ENCODE measurements around the gene IER2. TPM values are rescaled to one million over a fixed set of nuclear protein-coding genes. Genes with fewer than 3 reads are reported as not detected.
"Not testable (repeated sequence)": the region's sequence is repeated elsewhere in the genome, so short reads cannot be mapped to it uniquely, and the experiment has no call there.

IER2 gene
- total RNA-seq, 3 donors from 2014 or later (not counting 1 experiment from before 2014, with no cell fraction given), result 668 to 1,112 (median 949) TPM

- intact Hi-C loops (cut with micrococcal nuclease), result no loop called here
- Histone ChIP-seq H3K27ac (ENCODE audit: low read length) (no peak overlapping the region), H3K36me3 (ENCODE audit: control insufficient read depth, insufficient read depth, low read length) (no peaks in the 10 kb centered on the region), H3K4me3 (ENCODE audit: low read length) (no peak overlapping the region), H3K27me3 (ENCODE audit: control insufficient read depth, insufficient read depth, low read length) (no peaks in the 10 kb centered on the region), H3K4me1 (ENCODE audit: control insufficient read depth, insufficient read depth, low read length) (peaks cover 35% of the 10 kb centered on the region), H3K9me3 (ENCODE audit: control insufficient read depth, insufficient read depth, low read length) (no peaks in the 10 kb centered on the region)
- Mint-ChIP-seq H3K27ac (no peak overlapping the region), H3K4me1 (peaks cover 5 to 10% of the 10 kb centered on the region in 2 donors), H3K36me3 (no peaks in the 10 kb centered on the region), H3K27me3 (ENCODE audit: low read depth in 2 of 2) (no peaks in the 10 kb centered on the region), H3K9me3 (no peaks in the 10 kb centered on the region), H3K4me3 (no peak overlapping the region)
- peak in 1 of 2 donors; percentile 80 for DNase-seq
- peak; percentile 29 for TF ChIP-seq CTCF (IDR thresholded peaks at IDR 0.05)
- whole genome bisulfite sequencing (ENCODE audit: insufficient coverage), result 74% methylated on average over 11 of the region's 11 CpGs
- peak in 2 of 3 donors; percentile 49 to 52 for ATAC-seq
Observed at GRCh38 chr19:13195678-13196077, 45.5 kb downstream of the IER2 start.

DNA sequence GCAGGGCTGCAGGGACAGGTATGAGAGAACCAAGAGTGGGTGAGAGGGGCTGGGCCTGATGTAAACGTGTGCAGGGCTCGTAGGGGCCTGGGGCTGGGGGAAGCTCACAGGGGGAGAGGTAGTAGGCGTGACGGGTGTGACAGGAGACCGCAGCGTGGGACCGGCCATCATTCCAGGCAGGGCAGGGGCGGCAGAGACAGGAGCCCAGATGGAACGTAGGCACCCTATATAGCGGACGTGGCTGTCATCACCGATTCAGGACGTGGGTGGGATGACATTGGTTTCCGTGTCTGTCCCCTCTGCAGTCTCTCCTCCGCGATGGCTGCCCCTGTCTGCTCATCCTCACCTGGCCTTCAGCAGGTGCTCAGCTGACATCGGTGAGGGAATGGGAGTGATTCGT, 48.4 kb downstream of the IER2 start:
- Mint-ChIP-seq H3K27me3 (ENCODE audit: low read depth in 2 of 2) (no peaks in the 10 kb centered on the region), H3K9me3 (no peaks in the 10 kb centered on the region), H3K4me1 (peaks cover 5 to 8% of the 10 kb centered on the region in 2 donors), H3K27ac (no peak overlapping the region), H3K36me3 (no peaks in the 10 kb centered on the region), H3K4me3 (no peak overlapping the region)
- ATAC-seq (no peak), DNase-seq (no peak)
- no peak overlapping the region for H3K4me3 ChIP-seq (ENCODE audit: low read length)
- no peak overlapping the region for H3K27ac ChIP-seq (ENCODE audit: low read length)
- H3K4me1 ChIP-seq (ENCODE audit: control insufficient read depth, insufficient read depth, low read length), result peaks cover 21% of the 10 kb centered on the region
- no peak for TF ChIP-seq CTCF (IDR thresholded peaks at IDR 0.05)
- intact Hi-C loops (cut with micrococcal nuclease), result no loop called here
- 94% methylated on average over 18 of the region's 18 CpGs for WGBS (ENCODE audit: insufficient coverage)
- no peaks in the 10 kb centered on the region for H3K9me3 ChIP-seq (ENCODE audit: control insufficient read depth, insufficient read depth, low read length)
- H3K36me3 ChIP-seq (ENCODE audit: control insufficient read depth, insufficient read depth, low read length), result no peaks in the 10 kb centered on the region
- no peaks in the 10 kb centered on the region for H3K27me3 ChIP-seq (ENCODE audit: control insufficient read depth, insufficient read depth, low read length)

DNA sequence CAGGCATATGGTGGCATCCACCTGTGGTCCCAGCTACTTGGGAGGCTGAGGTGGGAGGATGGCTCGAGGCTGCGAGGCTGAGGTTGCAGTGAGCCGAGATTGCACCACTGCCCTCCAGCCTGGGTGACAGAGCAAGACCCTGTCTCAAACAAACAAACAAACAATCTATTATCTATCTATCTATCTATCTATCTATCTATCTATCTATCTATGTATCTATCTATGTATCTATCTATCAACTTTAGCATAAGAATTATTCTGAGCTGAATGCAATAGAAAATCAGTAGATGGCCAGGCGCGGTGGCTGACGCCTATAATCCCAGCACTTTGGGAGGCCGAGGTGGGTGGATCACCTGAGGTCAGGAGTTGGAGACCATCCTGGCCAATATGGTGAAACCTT, 51.9 kb downstream of the IER2 start:
- H3K4me3 ChIP-seq (ENCODE audit: low read length); H3K36me3 ChIP-seq (ENCODE audit: control insufficient read depth, insufficient read depth, low read length); H3K4me1 Mint-ChIP-seq; DNase-seq; H3K27me3 Mint-ChIP-seq (ENCODE audit: low read depth in 2 of 2); H3K9me3 ChIP-seq (ENCODE audit: control insufficient read depth, insufficient read depth, low read length); H3K4me1 ChIP-seq (ENCODE audit: control insufficient read depth, insufficient read depth, low read length); H3K27ac Mint-ChIP-seq; intact Hi-C loops (cut with micrococcal nuclease); ATAC-seq; H3K9me3 Mint-ChIP-seq; H3K27me3 ChIP-seq (ENCODE audit: control insufficient read depth, insufficient read depth, low read length); H3K4me3 Mint-ChIP-seq; H3K36me3 Mint-ChIP-seq; H3K27ac ChIP-seq (ENCODE audit: low read length): not testable (repeated sequence)
- WGBS (ENCODE audit: insufficient coverage), result 93% methylated on average over 7 of the region's 7 CpGs

Other genes with a start within 250 kb of the IER2 start
- 1 to 10 TPM in 1 of 3 donors, under 1 TPM in 2; 0.88 to 2.2 (median 0.92) TPM for gene SYCE2, start 231.1 kb upstream of the IER2 start, total RNA-seq
- gene FARSA, start 216.7 kb upstream of the IER2 start, total RNA-seq, result 10 to 100 TPM; 29.3 to 34.5 (median 32.0) TPM
- 100 to 1,000 TPM; 588 to 813 (median 763) TPM for gene CALR, start 211.8 kb upstream of the IER2 start, total RNA-seq
- 10 to 100 TPM; 79.2 to 81.2 (median 80.3) TPM for gene RAD23A, start 204.5 kb upstream of the IER2 start, total RNA-seq
- gene GADD45GIP1, start 193.2 kb upstream of the IER2 start, total RNA-seq, result 1 to 10 TPM; 5.3 to 7.1 (median 5.7) TPM
- not detected for gene DAND5, start 180.8 kb upstream of the IER2 start, total RNA-seq
- 1 to 10 TPM in 2 of 3 donors, under 1 TPM in 1; 0.61 to 2.1 (median 1.3) TPM for gene NFIX, start 154.9 kb upstream of the IER2 start, total RNA-seq
- gene LYL1, start 47.6 kb upstream of the IER2 start, total RNA-seq, result 1 to 10 TPM; 2.0 to 7.7 (median 6.7) TPM
- gene TRMT1, start 33.7 kb upstream of the IER2 start, total RNA-seq, result 10 to 100 TPM; 33.8 to 48.5 (median 42.2) TPM
- 10 to 100 TPM; 41.2 to 48.7 (median 43.4) TPM for gene NACC1, start 32.1 kb upstream of the IER2 start, total RNA-seq
- 10 to 100 TPM; 39.2 to 46.9 (median 42.0) TPM for gene STX10, start within 50 bp of the IER2 start, total RNA-seq